Ectodermal cell (in vitro differentiated cells): ENCODE measurements around the gene NMNAT2.

Experiments
- H3K27ac ChIP-seq: 2 replicates; pipeline ENCODE4 v1.7.0; 2013; ENCODE audit warnings: mild to moderate bottlenecking, low read depth, low read length; ENCODE audit not compliant: insufficient read depth, poor library complexity, severe bottlenecking
- H3K27me3 ChIP-seq: 2 replicates; pipeline ENCODE4 v1.7.0; 2013; ENCODE audit warnings: mild to moderate bottlenecking, low read length; ENCODE audit not compliant: insufficient read depth, control insufficient read depth, poor library complexity, severe bottlenecking
- H3K36me3 ChIP-seq: one replicate; pipeline ENCODE4 v1.7.0; 2013; ENCODE audit warnings: low read length; ENCODE audit not compliant: control insufficient read depth, insufficient read depth
- H3K4me1 ChIP-seq: one replicate; pipeline ENCODE4 v1.7.0; 2013; ENCODE audit warnings: low read length; ENCODE audit not compliant: control insufficient read depth, insufficient read depth
- H3K4me3 ChIP-seq: 2 replicates; pipeline ENCODE4 v1.7.0; 2013; ENCODE audit warnings: low read depth, low read length, control low read depth; ENCODE audit not compliant: insufficient read depth
- H3K9me3 ChIP-seq: 2 replicates; pipeline ENCODE4 v1.7.0; 2013; ENCODE audit warnings: mild to moderate bottlenecking, low read length, moderate library complexity; ENCODE audit not compliant: control insufficient read depth
- WGBS, 2 experiments: methylation state at CpG; one replicate each; pipeline ENCODE4 v1.1.7; 2013; ENCODE audit warnings: missing lambda C conversion rate in 2 of 2; 5-methylcytosine and 5-hydroxymethylcytosine counted together

Gene NMNAT2

DNA sequence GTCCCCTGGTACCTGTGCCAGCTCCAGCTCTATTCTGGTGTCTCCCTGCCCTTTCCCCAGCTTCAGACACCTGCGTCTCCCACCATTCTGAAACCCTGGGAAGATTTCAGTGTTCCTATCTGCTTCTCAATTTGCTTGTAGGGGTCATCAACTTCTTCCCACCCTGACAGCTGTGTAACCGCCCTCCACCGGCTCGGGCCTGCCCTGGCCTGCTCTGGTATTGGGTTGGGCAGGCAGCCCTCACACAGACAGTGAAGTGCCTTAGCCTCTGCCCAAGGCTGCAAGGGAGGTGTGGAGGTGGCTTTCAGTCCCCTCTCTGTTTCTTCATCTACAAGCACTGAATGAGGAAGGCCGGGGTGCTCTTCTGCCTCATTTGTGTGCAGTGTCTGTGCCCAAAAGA is 134.9 kb downstream of the NMNAT2 start:
- whole genome bisulfite sequencing, 2 experiments: 90 to 94% methylated on average over 5 of the region's 5 CpGs
- Histone ChIP-seq H3K36me3 (no peaks in the 10 kb centered on the region), H3K27ac (no peak overlapping the region), H3K4me1 (peaks cover 3% of the 10 kb centered on the region), H3K9me3 (no peaks in the 10 kb centered on the region), H3K27me3 (no peaks in the 10 kb centered on the region), H3K4me3 (no peak overlapping the region)

- H3K27ac ChIP-seq: no peak overlapping the region
- H3K4me3 ChIP-seq: no peak overlapping the region
- no peaks in the 10 kb centered on the region for H3K27me3 ChIP-seq
- no peaks in the 10 kb centered on the region for H3K9me3 ChIP-seq
- H3K4me1 ChIP-seq: peaks cover 2% of the 10 kb centered on the region
- H3K36me3 ChIP-seq: no peaks in the 10 kb centered on the region
- WGBS, 2 experiments: 92 to 93% methylated on average over 9 of the region's 9 CpGs
Measured at GRCh38 chr1:183282101-183282855, 135.9 kb downstream of the NMNAT2 start.

GRCh38 chr1:183281553-183282091 is 136.6 kb downstream of the NMNAT2 start:
- Histone ChIP-seq H3K4me1 (no peaks in the 10 kb centered on the region), H3K36me3 (no peaks in the 10 kb centered on the region), H3K4me3 (no peak overlapping the region), H3K27me3 (no peaks in the 10 kb centered on the region), H3K27ac (no peak overlapping the region), H3K9me3 (no peaks in the 10 kb centered on the region)
- WGBS, 2 experiments: 59 to 68% methylated on average over 11 to 12 of the region's 12 CpGs

GRCh38 chr1:183281039-183281438 is 137.1 kb downstream of the NMNAT2 start:
- Histone ChIP-seq H3K36me3 (no peaks in the 10 kb centered on the region), H3K4me3 (no peak overlapping the region), H3K27ac (no peak overlapping the region), H3K27me3 (no peaks in the 10 kb centered on the region), H3K9me3 (no peaks in the 10 kb centered on the region), H3K4me1 (no peaks in the 10 kb centered on the region)
- 89 to 96% methylated on average over 2 of the region's 2 CpGs for WGBS, 2 experiments

DNA sequence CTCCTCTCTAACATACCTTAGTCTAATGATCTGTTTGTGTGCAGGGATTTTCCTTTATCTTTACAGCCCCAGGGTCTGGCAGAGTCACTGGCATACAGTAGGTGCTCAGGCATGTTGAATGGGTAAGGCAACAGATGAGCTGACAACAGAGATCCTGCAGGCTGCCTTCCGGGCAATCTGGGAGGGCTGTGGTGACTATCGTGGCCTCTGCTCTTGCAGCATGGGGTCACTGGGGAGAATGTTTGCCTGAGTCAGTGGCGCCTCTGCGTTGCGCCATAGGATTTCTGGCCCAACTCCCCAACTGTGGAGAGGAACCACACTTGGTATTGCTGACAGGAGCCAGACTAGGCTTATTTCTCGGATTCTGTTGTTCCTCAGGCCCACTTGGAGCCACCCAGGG is 138.3 kb downstream of the NMNAT2 start:
- Histone ChIP-seq H3K4me1 (no peaks in the 10 kb centered on the region), H3K4me3 (no peak overlapping the region), H3K27ac (no peak overlapping the region), H3K9me3 (no peaks in the 10 kb centered on the region), H3K36me3 (no peaks in the 10 kb centered on the region), H3K27me3 (no peaks in the 10 kb centered on the region)
- WGBS, 2 experiments: 93 to 95% methylated on average over 6 of the region's 6 CpGs

DNA sequence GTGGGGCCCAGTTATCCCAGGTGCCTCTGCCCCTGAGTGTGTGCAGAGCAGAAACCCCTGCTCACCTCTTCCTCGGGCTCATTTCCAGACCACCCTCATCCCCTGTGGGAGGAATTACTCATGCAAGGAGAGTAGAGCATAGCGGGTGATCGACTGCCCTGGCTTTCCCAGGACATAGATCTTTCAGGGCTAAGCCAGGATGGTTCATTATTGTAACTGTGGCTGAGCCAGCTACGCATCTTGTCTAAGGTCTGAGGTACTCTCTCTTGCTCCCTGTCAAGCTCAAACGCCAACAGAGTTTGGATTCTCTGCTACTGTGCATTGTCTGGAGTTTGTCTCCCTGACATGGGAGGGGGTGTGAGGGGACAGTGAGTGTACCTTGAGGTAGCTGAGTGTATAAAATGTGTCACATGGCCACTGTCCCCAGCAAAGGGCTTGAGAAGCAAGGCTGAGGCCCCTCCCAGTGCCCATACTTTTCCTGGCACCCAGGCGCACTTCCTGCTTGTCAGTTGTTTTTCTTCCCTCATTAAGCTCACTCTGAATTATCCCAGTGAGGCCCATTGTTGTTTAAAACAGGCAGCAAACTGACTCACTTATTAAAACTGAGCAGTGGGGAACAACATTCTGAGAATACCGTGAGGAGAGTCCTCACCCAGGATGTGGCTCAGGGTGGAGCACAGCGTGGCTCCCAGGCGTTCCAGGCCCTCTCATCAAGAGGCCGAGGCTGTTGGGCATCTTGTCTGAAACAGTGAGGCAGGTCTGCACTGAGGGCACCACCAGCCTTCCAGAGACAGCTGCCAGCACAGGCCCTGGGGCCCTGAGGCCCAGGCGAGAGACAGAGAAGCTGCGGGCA is 139.2 kb downstream of the NMNAT2 start:
- Histone ChIP-seq H3K27me3 (no peaks in the 10 kb centered on the region), H3K36me3 (no peaks in the 10 kb centered on the region), H3K9me3 (no peaks in the 10 kb centered on the region), H3K27ac (no peak overlapping the region), H3K4me3 (no peak overlapping the region), H3K4me1 (no peaks in the 10 kb centered on the region)
- 79 to 84% methylated on average over 12 of the region's 12 CpGs for WGBS, 2 experiments

DNA sequence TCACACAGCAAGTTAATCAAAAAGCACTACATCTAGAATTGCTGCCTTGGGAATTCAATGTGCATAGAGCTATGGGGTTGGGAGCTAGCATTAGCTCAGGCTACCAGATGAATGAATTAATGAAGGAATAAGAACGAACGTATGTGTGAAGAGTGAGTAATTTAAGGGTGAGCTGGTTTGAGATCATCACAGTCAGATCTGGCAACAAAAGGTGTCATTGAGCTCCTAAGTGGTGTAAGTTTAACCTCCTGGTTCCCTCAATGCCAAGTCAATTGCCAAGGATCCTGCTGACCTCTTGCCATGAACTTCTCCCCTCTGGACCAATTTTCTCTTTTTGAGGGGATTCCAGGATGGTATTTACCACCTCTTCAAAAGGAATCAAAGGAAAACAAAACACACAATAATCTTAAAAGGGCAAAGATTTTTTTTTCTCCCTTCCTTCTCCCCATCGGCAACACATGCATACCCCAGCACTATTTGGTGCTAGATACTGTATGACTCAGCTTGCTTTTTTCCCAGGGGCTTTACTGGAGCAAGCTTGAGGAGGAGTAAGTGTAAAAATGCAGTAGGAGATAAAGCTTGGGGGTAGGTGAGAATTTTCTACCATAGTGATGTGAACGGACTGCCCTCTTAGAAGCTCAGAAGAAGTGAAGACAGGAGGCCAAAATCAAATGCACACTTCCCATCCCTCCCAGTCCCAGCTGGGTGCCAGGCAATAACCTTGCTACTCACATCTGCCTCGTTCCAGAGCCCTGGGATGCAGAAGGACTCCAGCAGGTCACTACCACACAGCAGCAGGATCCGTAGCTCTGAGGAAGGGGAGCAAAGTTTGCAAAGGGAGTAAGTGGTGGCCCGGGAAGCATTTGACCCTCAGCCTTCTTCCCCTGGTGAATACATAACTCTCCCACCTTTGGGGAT is 140.1 kb downstream of the NMNAT2 start:
- WGBS, 2 experiments: 73 to 81% methylated on average over 7 of the region's 7 CpGs
- Histone ChIP-seq H3K4me3 (no peak overlapping the region), H3K4me1 (no peaks in the 10 kb centered on the region), H3K27me3 (no peaks in the 10 kb centered on the region), H3K9me3 (no peaks in the 10 kb centered on the region), H3K36me3 (no peaks in the 10 kb centered on the region), H3K27ac (no peak overlapping the region)

DNA sequence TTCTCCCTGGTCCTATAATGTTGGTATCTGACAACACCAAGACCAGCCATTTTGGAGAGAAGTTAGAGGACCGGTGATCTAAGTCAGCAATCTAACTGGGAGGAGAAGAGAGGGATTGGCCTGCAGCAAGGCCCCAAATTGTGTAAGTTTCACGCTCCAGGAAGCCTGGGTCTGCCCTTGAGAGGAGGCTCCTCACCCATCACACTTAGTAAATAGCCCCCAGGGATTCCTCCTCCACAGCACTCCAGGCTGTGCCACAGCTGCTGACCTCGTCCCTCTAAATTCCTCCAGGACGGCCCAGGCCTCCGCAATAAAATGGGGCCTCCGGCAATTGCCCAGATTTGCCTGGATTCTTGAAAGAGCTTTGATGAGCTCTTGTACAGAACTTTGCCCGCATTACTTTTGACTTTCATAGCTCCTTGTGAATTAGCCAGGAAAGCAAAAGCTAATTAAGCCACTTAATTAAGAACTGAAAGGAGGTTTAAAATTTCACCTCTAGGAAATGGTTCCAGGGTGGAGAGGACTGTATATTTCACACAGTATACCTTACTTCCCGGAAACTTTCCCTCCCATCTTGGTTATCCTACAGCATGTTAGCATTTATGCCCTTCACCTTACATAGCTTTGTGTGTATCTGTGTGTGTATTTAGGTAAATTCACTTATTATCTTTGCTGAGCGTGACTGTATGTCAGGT is 141.6 kb downstream of the NMNAT2 start:
- Histone ChIP-seq H3K27ac (no peak overlapping the region), H3K4me1 (no peaks in the 10 kb centered on the region)
- WGBS, 2 experiments: 88 to 93% methylated on average over 7 of the region's 9 CpGs

GRCh38 chr1:183275322-183275721 is 142.9 kb downstream of the NMNAT2 start:
- H3K4me1 ChIP-seq: no peaks in the 10 kb centered on the region

More for the DNA sequence above, 141.6 kb downstream of the NMNAT2 start:
- H3K9me3 ChIP-seq: no peaks in the 10 kb centered on the region
- no peaks in the 10 kb centered on the region for H3K27me3 ChIP-seq
- no peak overlapping the region for H3K4me3 ChIP-seq
- no peaks in the 10 kb centered on the region for H3K36me3 ChIP-seq

More at GRCh38 chr1:183275322-183275721, 142.9 kb downstream of the NMNAT2 start:
- no peaks in the 10 kb centered on the region for H3K9me3 ChIP-seq
- 95 to 96% methylated on average over 3 of the region's 3 CpGs for WGBS, 2 experiments
- H3K4me3 ChIP-seq: no peak overlapping the region
- H3K36me3 ChIP-seq: no peaks in the 10 kb centered on the region
- H3K27ac ChIP-seq: no peak overlapping the region
- H3K27me3 ChIP-seq: no peaks in the 10 kb centered on the region
